Heart left ventricle (tissue), 13 donors: Measurements from ENCODE around the gene CBL.

Experiments
- CTCF ChIP-seq, 12 donors: fragments of 200-600 bp; sonication (generic) in 4 of 12; IDR thresholded peaks; one replicate each; pipeline versions ENCODE4 v1.5.0 to v1.8.0; 2018 to 2022; ENCODE audit warnings: antibody characterized with exemption in 12 of 12, mild to moderate bottlenecking in 5 of 12
- POLR2A ChIP-seq, 2 donors: fragments of 450-650 bp; IDR thresholded peaks; one replicate each; pipeline ENCODE4 v1.6.1; 2017; ENCODE audit warnings: antibody characterized with exemption in 2 of 2, mild to moderate bottlenecking in 2 of 2, moderate library complexity in 2 of 2
- donor health status: ischemic (EF 13 %, LVEDD 7.1; RV severe dilation, severe dysfunction).
- donor health status: DM: no; HTN: yes; CAD: no.
- donor health status: DM: no; HTN: no; CAD: no.
- donor health status: ischemic (EF 25% LVEDD 6.9; RV normal size, moderate dysfunction).
- donor health status: ischemic (EF 25% LVEDD 5.7; RV mildly dilated, moderate dysfunction).
- donor health status: ischemic (EF 35%, LVEDD 5.7; RV mildly dilated, moderate dysfunction).
- donor health status: nonischemic (EF 11% LVEDD 7.7; RV severe dilation, severe dysfunction).
- donor health status: DM: yes; HTN: yes; CAD: no.
- donor health status: PGD.
- donor health status: ischemic (EF 29% LVEDD 5.4; RV normal size, mild dysfunction).
- donor health status: nonischemic (EF 23%, LVEDD 6.1; RV moderate dilation, normal function).

DNA sequence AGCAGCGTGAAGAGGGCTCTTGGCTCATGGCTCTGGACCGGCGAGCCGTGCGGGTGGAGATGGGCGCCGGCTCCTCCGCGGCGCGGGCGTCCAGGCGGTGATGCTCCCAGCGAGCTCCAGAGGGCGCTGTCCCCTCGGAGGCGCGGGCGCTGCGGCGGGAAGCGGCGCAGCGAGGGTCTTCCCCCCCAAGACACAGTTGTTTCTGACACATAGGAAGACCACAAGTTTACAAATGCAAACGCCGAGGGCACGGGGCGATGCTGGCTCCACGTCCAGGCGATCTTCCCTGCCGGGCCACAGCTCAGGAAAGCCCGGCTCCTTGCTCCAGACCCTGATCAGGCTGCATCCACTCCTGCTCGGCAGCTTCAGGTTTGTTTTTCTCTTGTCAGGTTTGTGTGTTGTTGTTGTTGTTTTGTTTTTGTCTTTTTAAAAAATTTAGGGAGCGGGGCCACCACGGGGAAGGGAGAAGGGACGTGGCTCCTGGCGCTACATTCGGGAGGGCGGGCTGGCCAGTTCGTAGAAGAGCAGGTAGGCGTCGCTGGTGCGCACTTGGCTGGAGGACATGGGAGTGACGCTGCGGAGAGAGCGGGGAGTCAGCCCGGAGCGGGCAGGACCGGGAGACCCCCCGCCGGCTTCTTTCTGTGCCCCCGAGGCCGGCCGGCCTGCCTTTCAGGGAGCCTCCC, 150.4 kb downstream of the CBL start:
- TF ChIP-seq CTCF (IDR thresholded peaks at IDR 0.05) = peak; percentile 76 to 95 (median 90)
- TF ChIP-seq POLR2A (IDR thresholded peaks at IDR 0.05) = peak in 1 of 2 donors; percentile 25
